GM21529 (cell line): ENCODE measurements around the gene TSPEAR.
"Not testable (repeated sequence)": the region's sequence is repeated elsewhere in the genome, so short reads cannot be mapped to it uniquely, and the experiment has no call there.

ENCODE experiments used
- ATAC-seq: cut with Tn5 transposase; IDR thresholded peaks from one replicate; pipeline ENCODE4 v1.9.1; 2021; ENCODE audit not compliant: unreplicated experiment

The TSPEAR gene

GRCh38 chr21:44656868-44657267 lies 54.5 kb downstream of the TSPEAR start:
- ATAC-seq: no peak

GRCh38 chr21:44654576-44655175 lies 56.7 kb downstream of the TSPEAR start, which contains the start of gene KRTAP12-4:
KRTAP12-4 (minus strand) TSS chr21:44654659; CDS start chr21:44654614, 45 bp downstream.
- no peak for ATAC-seq

- no peak for ATAC-seq
Observed at GRCh38 chr21:44653656-44654575, 57.5 kb downstream of the TSPEAR start.

- ATAC-seq: no peak
Observed at GRCh38 chr21:44653123-44653522, 58.2 kb downstream of the TSPEAR start.

GRCh38 chr21:44650973-44651675 lies 60.2 kb downstream of the TSPEAR start:
- no peak for ATAC-seq

GRCh38 chr21:44650265-44650972 lies 61.0 kb downstream of the TSPEAR start:
- no peak for ATAC-seq

- no peak for ATAC-seq
Observed at GRCh38 chr21:44649521-44650100, 61.8 kb downstream of the TSPEAR start.

- ATAC-seq: no peak
Observed at GRCh38 chr21:44648557-44649311, 62.6 kb downstream of the TSPEAR start.

- ATAC-seq: no peak
Observed at GRCh38 chr21:44647222-44647552, 64.2 kb downstream of the TSPEAR start.

GRCh38 chr21:44646366-44647221 lies 64.8 kb downstream of the TSPEAR start, which contains the start of gene KRTAP10-11:
KRTAP10-11 (plus strand) TSS chr21:44646414; CDS start chr21:44646459, 45 bp downstream.
- ATAC-seq: not testable (repeated sequence)

GRCh38 chr21:44644878-44645277 lies 66.5 kb downstream of the TSPEAR start:
- no peak for ATAC-seq

- no peak for ATAC-seq
Observed at GRCh38 chr21:44643741-44644310, 67.5 kb downstream of the TSPEAR start.

- no peak for ATAC-seq
Observed at GRCh38 chr21:44640761-44641160, 70.6 kb downstream of the TSPEAR start.

GRCh38 chr21:44639331-44639655 lies 72.1 kb downstream of the TSPEAR start:
- ATAC-seq: no peak

- not testable (repeated sequence) for ATAC-seq
Observed at GRCh38 chr21:44638506-44639330, 72.7 kb downstream of the TSPEAR start.

- ATAC-seq: not testable (repeated sequence)
Observed at GRCh38 chr21:44637851-44638348, 73.5 kb downstream of the TSPEAR start.

- no peak for ATAC-seq
Observed at GRCh38 chr21:44637018-44637850, 74.1 kb downstream of the TSPEAR start, which contains the start of gene KRTAP10-10. KRTAP10-10 (plus strand) TSS chr21:44637356; CDS start chr21:44637418, 62 bp downstream.
